Activated CD8-positive, alpha-beta T cell treated with anti-CD3 and anti-CD28 coated beads for 36 hours (primary cell): ENCODE results near the gene NPS. TPM values are rescaled to one million over a fixed set of nuclear protein-coding genes. Genes with fewer than 3 reads are reported as not detected.

ENCODE experiments used
- ATAC-seq: fragments of 200-7000 bp; cut with Tn5 transposase; one replicate; pipeline ENCODE4 v1.10.0; 2021; ENCODE audit warnings: mild to moderate bottlenecking, moderate library complexity
- CTCF ChIA-PET: fragments of 350-600 bp; sonication (Branson Sonifier 250); formaldehyde crosslinking; loops from one replicate; lab custom pipeline; 2021; ENCODE audit warnings: antibody characterized with exemption; lab: Charles Lee
- POLR2A ChIA-PET: fragments of 350-600 bp; sonication (Branson Sonifier 250); formaldehyde crosslinking; loops from one replicate; lab custom pipeline; 2021; ENCODE audit warnings: antibody characterized with exemption; lab: Charles Lee
- DNase-seq: peaks from one replicate; pipeline ENCODE4 v3.0.0-alpha.2; 2020
- H3K27ac Mint-ChIP-seq: one replicate; pipeline ENCODE4 v1.8.0; 2021; ENCODE audit warnings: mild to moderate bottlenecking, mixed read lengths
- H3K27me3 Mint-ChIP-seq: one replicate; pipeline ENCODE4 v1.8.0; 2021; ENCODE audit warnings: mixed read lengths
- H3K36me3 Mint-ChIP-seq: one replicate; pipeline ENCODE4 v1.8.0; 2021; ENCODE audit warnings: low read depth, mixed read lengths
- H3K4me1 Mint-ChIP-seq: one replicate; pipeline ENCODE4 v1.8.0; 2021; ENCODE audit warnings: low read depth, mixed read lengths
- H3K4me3 Mint-ChIP-seq: one replicate; pipeline ENCODE4 v1.8.0; 2021; ENCODE audit warnings: mild to moderate bottlenecking, moderate library complexity, mixed read lengths
- H3K9me3 Mint-ChIP-seq: one replicate; pipeline ENCODE4 v1.8.0; 2021; ENCODE audit warnings: mixed read lengths
- CTCF ChIP-seq: fragments of 200-600 bp; IDR thresholded peaks from one replicate; pipeline ENCODE4 v1.8.0; 2022; ENCODE audit warnings: antibody characterized with exemption, mild to moderate bottlenecking
- intact Hi-C: fragments of 100-400 bp; cut with micrococcal nuclease; formaldehyde crosslinking; loops from one replicate; pipeline ENCODE4 v1.10.0; 2022
- total RNA-seq, 2 experiments: library from RNA; stranded (reverse); gene quantifications; one replicate each; pipeline ENCODE4 v1.2.3, GENCODE V29; 2021

Gene NPS
- total RNA-seq, 2 experiments from 2014 or later: not detected

- Mint-ChIP-seq H3K4me3 (no peak overlapping the region), H3K27ac (no peak overlapping the region), H3K36me3 (no peaks in the 10 kb centered on the region), H3K27me3 (no peaks in the 10 kb centered on the region), H3K9me3 (no peaks in the 10 kb centered on the region), H3K4me1 (no peaks in the 10 kb centered on the region)
- DNase-seq (no peak), ATAC-seq (no peak)
- TF ChIP-seq CTCF: no peak
- CTCF ChIA-PET: interaction anchor here (1.4 to 2.4 kb wide), 4 partner anchors 9 to 290 kb away, joined by 3 to 16 read pairs (median 4); no protein-coding TSS in a partner anchor
- POLR2A ChIA-PET: no interaction called here
- intact Hi-C loops: loop anchor here (5.0 kb wide), 1 partner anchor 288 kb away; no protein-coding TSS in a partner anchor
Measured at GRCh38 chr10:127564644-127565043, 15.5 kb downstream of the NPS start.

DNA sequence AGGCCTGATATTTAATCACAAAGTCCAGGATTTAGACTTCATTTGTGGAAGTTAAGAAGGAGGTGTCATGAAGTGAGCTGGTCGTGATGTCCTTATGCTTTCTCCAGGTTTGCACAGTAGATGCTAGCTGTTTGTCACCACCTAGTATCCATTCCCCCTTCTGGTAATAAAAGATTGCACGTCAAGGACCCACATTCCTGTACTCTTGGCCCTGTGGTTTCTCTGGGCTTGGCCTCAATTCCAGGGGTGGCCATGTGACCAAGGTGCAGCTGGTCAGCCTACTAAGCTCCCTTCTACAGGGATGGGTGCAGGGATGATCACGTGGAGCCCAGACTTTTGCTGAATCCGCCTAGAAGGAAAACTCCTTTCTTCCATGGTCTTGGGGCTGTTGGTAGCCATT, 16.5 kb downstream of the NPS start:
- Mint-ChIP-seq H3K4me1 (no peaks in the 10 kb centered on the region), H3K36me3 (no peaks in the 10 kb centered on the region), H3K27me3 (no peaks in the 10 kb centered on the region), H3K27ac (no peak overlapping the region), H3K9me3 (no peaks in the 10 kb centered on the region), H3K4me3 (no peak overlapping the region)
- ATAC-seq (no peak), DNase-seq (no peak)
- TF ChIP-seq CTCF: no peak
- POLR2A ChIA-PET: no interaction called here
- intact Hi-C loops: no loop called here
- CTCF ChIA-PET: interaction anchor here (1.4 to 2.4 kb wide), 3 partner anchors 12 to 289 kb away, joined by 3 to 16 read pairs (median 4); no protein-coding TSS in a partner anchor

GRCh38 chr10:127569210-127569609, 20.1 kb downstream of the NPS start:
- H3K27me3 Mint-ChIP-seq: no peaks in the 10 kb centered on the region
- H3K36me3 Mint-ChIP-seq: no peaks in the 10 kb centered on the region
- no peak overlapping the region for H3K4me3 Mint-ChIP-seq
- H3K9me3 Mint-ChIP-seq: peaks cover 9% of the 10 kb centered on the region
- ATAC-seq (no peak), DNase-seq (no peak)
- H3K4me1 Mint-ChIP-seq: no peaks in the 10 kb centered on the region
- POLR2A ChIA-PET: no interaction called here
- no peak overlapping the region for H3K27ac Mint-ChIP-seq
- TF ChIP-seq CTCF: no peak
- CTCF ChIA-PET: no interaction called here
- intact Hi-C loops: no loop called here

GRCh38 chr10:127570036-127570435, 20.9 kb downstream of the NPS start:
- CTCF ChIA-PET: no interaction called here
- no peaks in the 10 kb centered on the region for H3K27me3 Mint-ChIP-seq
- TF ChIP-seq CTCF: no peak
- DNase-seq (no peak), ATAC-seq (no peak)
- no peak overlapping the region for H3K4me3 Mint-ChIP-seq
- POLR2A ChIA-PET: no interaction called here
- H3K9me3 Mint-ChIP-seq: peaks cover 9% of the 10 kb centered on the region
- H3K27ac Mint-ChIP-seq: no peak overlapping the region
- H3K4me1 Mint-ChIP-seq: no peaks in the 10 kb centered on the region
- no peaks in the 10 kb centered on the region for H3K36me3 Mint-ChIP-seq
- intact Hi-C loops: no loop called here

- Mint-ChIP-seq H3K4me1 (no peaks in the 10 kb centered on the region), H3K27me3 (no peaks in the 10 kb centered on the region), H3K4me3 (no peak overlapping the region), H3K36me3 (no peaks in the 10 kb centered on the region), H3K9me3 (peaks cover 9% of the 10 kb centered on the region), H3K27ac (no peak overlapping the region)
- ChIA-PET POLR2A (no interaction called here), CTCF (no interaction called here)
- intact Hi-C loops: no loop called here
- no peak for ATAC-seq
- TF ChIP-seq CTCF: no peak
- DNase-seq: no peak
Measured at GRCh38 chr10:127571386-127571785, 22.3 kb downstream of the NPS start.
